Measurements from ENCODE around the gene STING1. TPM values are rescaled to one million over a fixed set of nuclear protein-coding genes. Genes with fewer than 3 reads are reported as not detected.
"Not testable (repeated sequence)": the region's sequence is repeated elsewhere in the genome, so short reads cannot be mapped to it uniquely, and the experiment has no call there.

Gene STING1
- total RNA-seq, 1 experiment from 2014 or later: 1.6 TPM

- DNase-seq (ENCODE audit: extremely low read depth, low read depth): no peak
Measured at GRCh38 chr5:139445325-139446170, 37.0 kb downstream of the STING1 start.

DNA sequence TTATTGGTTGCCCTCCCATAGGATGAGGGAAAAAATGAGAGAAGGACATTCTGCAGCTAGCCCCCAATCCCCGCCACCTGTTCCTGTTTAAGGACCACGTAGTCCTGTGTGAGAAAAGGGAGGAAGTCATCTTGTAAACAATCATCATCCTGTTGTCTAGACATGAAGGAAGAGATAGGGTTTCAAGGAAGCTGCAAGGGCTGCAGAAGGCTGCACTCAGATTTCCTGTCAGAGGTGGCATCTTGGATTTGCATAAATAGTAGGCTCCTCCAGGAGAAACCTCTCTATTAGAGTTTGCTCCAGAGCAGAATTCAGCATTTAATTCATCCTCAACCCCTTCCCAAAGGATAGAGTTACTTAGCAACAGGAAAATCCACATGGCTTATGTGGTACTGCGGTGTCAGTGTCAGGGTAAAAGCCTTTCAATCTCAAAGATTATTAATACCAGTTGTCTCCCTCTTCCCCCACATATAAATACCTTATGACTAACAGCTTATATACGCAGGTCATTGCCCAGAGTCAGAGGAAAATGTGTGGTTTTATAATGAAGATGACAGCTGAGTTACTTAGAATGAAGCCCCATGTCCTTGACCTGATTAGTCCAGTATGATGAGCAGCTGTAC, 38.6 kb downstream of the STING1 start:
- DNase-seq (ENCODE audit: extremely low read depth, low read depth): no peak

- not testable (repeated sequence) for DNase-seq (ENCODE audit: extremely low read depth, low read depth)
Measured at GRCh38 chr5:139440416-139440815, 42.1 kb downstream of the STING1 start.

GRCh38 chr5:139439013-139439903, 43.3 kb downstream of the STING1 start, which contains the start of gene DNAJC18:
DNAJC18 (minus strand) TSS chr5:139439525; CDS start chr5:139439445, 80 bp downstream.
- DNase-seq (ENCODE audit: extremely low read depth, low read depth): peak; percentile 83

- no peak for DNase-seq (ENCODE audit: extremely low read depth, low read depth)
Measured at GRCh38 chr5:139438707-139439012, 43.9 kb downstream of the STING1 start.

DNA sequence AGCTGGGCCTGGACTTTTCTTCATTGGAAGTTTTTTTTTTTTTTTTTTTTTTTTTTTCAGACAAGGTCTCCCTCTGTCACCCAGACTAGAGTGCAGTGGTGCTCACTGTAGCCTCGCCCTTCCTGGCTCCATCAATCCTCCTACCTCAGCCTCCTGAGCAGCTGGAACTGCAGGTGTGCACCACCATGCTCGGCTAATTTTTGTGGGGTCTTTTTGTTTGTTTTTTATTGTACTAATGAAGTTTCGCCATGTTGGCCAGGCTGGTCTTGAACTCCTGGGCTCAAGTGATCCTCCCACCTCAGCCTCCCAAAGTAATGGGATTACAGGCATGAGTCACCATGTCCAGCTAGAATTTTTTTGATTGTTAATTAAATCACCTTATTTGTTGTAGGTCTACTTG, 46.9 kb downstream of the STING1 start:
- DNase-seq (ENCODE audit: extremely low read depth, low read depth): no peak

- no peak for DNase-seq (ENCODE audit: extremely low read depth, low read depth)
Measured at GRCh38 chr5:139431706-139432105, 50.9 kb downstream of the STING1 start.

DNA sequence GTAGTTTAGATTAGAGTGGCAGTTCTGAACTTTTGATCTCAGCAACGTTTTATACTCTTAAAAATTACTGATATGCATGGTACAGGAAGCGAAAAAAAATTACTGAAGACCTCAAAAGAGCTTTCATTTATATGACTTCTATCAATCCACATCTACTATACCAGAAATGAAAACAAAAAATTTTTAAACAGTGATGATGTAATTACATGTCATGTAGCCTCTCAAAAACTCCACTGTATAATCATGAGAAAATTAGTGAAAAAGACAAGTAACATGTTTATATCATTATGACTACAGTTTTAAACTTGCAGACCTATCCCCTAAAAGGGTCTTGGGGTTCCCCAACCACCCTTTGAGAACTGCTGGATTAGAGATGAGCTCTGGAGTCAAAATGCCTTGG, 52.5 kb downstream of the STING1 start:
- DNase-seq (ENCODE audit: extremely low read depth, low read depth): no peak

DNA sequence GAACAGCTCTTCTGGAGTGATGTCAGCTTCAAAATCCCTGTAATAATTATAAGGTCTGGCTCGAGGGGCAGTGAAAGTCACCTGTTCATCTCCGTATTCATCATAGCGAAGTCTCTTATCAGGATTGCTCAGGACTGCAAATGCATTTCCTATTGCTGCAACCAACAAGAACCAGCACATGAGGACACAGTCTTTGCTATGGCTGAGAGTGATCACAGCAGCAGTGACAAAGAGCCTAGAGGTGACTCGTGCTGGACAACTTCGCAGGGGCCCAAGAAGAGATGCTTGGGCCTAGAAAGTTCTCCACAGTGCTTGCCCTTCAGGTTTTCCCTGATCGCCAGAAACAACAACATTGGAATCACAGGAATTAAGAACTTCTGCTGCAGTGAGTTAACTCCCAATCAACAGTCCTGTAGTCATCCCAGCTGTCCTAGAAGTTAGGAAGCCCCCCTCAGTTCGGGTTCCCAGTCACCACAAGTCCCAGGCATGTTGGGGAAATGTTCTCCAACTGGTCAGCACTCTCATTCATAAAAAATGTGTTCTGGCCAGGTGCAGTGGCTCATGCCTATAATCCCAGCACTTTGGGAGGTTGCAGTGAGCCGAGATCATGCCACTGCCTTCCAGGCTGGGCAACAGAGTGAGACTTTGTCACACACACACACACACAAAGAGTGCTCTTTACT, 56.2 kb downstream of the STING1 start:
- no peak for DNase-seq (ENCODE audit: extremely low read depth, low read depth)

Small RNA genes within 50 kb of the gene (small RNA-seq; reads per million reads assigned to genes)
- gene RNU5B-4P: 0.06 to 2.9 reads per million in 2 experiments

Other genes starting within 250 kb of the STING1 start
- 344 and 359 TPM in 2 replicates for gene MATR3, start 189.0 kb downstream of the STING1 start, total RNA-seq (2014; rRNA removed; shearing (Covaris generic))
- gene PAIP2, start 140.9 kb downstream of the STING1 start, total RNA-seq (2014; rRNA removed; shearing (Covaris generic)): 105 and 120 TPM in 2 replicates
- not detected in 2 replicates for gene SLC23A1, start 99.5 kb downstream of the STING1 start, total RNA-seq (2014; rRNA removed; shearing (Covaris generic))
- gene MZB1, start 92.8 kb downstream of the STING1 start, total RNA-seq (2014; rRNA removed; shearing (Covaris generic)): 0.10 and 0.52 TPM in 2 replicates
- 1.5 and 1.8 TPM in 2 replicates for gene PROB1, start 87.7 kb downstream of the STING1 start, total RNA-seq (2014; rRNA removed; shearing (Covaris generic))
- 8.6 and 12.7 TPM in 2 replicates for gene SPATA24, start 78.7 kb downstream of the STING1 start, total RNA-seq (2014; rRNA removed; shearing (Covaris generic))
- gene DNAJC18, start 43.2 kb downstream of the STING1 start, total RNA-seq (2014; rRNA removed; shearing (Covaris generic)): 2.2 and 8.8 TPM in 2 replicates
- not detected in 2 replicates for gene ECSCR, start 20.0 kb downstream of the STING1 start, total RNA-seq (2014; rRNA removed; shearing (Covaris generic))
- not detected in 2 replicates for gene SMIM33, start 11.8 kb downstream of the STING1 start, total RNA-seq (2014; rRNA removed; shearing (Covaris generic))
- 126 and 143 TPM in 2 replicates for gene UBE2D2, start 78.6 kb upstream of the STING1 start, total RNA-seq (2014; rRNA removed; shearing (Covaris generic))
- 11.4 and 13.2 TPM in 2 replicates for gene CXXC5, start 165.6 kb upstream of the STING1 start, total RNA-seq (2014; rRNA removed; shearing (Covaris generic))